HG02870 (cell line): Measurements from ENCODE around the gene PLD4.
"Not testable (repeated sequence)": the region's sequence is repeated elsewhere in the genome, so short reads cannot be mapped to it uniquely, and the experiment has no call there.

ENCODE experiments used
- ATAC-seq: cut with Tn5 transposase; IDR thresholded peaks from one replicate; pipeline ENCODE4 v1.9.1; 2021; ENCODE audit warnings: mild to moderate bottlenecking, moderate library complexity; ENCODE audit not compliant: unreplicated experiment

Gene PLD4

DNA sequence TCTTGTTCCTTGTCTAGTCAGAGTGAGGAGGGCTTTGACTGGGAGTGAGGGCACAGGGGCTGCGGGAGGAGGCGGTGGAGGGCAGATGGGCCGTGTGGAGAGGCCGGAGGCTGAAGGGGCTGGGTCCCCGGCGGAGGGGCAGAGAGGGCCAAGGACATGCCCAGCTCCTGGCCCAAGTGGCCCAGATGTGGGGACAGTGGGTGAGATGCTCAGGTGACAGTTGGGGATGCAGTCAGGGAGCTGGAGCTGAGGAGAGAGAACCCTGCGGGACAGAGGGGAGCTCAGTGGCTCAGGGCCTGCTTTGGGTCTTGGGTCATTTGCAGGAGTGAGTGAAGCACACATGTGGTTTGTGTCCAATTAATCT, 26.5 kb upstream of the PLD4 start:
- ATAC-seq, result no peak

DNA sequence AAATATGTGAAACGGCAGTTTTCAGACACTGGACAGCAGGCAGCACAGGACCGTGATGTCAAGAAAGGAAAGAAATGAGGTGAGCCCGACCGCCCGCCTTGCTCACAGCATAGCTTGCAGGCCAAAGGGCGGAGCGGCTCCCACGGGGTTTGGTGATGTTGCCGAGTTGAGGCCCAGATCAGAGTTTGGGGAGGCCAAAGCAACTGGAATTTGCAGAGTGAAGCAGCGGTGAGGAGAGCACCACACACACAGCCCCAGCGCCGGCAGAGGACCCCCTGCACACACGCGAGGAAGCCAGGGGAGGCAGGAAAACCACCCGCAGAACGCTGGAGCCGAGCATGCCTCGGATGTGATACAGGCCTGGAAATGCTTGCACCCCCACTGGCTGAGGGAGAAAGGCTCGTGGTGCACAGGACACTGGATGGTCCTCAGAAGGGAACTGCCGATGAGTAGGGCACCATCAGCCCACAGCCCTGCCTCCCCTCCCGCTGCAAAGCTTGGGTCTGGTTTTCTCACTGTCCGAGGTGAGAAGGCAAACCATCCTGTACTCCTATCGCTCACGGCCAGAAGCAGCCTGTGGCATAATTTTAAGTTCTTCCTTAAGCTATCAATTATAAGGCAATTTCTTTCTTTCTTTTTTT, 25.7 kb upstream of the PLD4 start:
- no peak for ATAC-seq

DNA sequence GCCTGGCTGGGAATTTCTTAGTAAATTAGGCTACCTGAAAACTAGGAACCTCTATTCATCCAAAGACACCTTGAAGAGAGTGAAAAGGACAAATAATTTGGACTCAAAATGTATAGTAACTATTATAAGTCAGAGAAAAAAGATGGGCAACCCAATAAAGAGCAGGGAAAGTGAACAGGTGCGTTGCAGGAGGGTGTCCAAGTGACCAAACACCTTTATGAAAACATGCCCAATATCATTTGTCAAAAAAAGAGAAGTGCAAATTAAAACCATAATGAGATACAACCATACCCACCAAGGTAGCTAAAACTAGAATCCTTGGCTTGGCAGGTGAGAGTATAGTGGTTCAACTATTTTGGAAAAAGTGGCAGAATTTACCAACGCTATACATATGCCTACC, 24.9 kb upstream of the PLD4 start:
- ATAC-seq, result no peak

DNA sequence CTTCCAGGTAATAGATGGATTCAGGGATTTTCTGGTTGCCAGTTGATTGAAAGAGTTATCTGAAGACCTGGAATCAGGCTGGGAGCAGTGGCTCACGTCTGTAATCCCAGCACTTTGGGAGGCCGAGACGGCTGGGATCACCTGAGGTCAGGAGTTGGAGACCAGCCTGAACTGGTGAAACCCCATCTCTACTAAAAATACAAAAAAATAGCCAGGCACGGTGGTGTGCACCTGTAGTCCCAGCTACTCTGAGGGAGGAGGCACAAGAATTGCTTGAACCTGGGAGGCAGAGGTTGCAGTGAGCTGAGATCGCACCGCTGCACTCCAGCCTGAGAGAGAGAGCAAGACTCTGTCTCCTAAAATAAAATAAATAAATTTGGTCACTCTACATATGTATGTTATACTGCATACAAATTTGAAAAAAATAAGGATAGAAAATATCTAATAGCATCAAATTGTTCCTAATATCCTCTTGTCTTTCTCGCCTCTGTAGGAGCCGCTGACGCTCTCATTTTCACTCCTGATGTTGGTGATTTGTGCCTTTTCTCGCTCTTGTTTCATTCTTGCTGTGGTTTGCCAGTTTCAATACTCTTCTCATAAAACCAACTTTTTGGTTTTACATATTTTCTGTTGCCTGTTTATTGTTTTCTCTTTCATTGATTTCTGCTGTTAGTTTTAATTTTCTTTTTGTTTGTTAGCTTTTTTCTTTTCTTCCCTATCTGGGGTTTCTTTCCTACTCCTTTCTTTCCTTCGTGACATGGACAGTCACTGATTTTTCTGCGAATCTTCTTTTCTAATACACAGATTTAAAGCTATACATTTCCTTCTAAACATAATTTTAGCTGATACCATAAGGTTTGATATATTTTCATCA, 23.8 kb upstream of the PLD4 start:
- no peak for ATAC-seq

DNA sequence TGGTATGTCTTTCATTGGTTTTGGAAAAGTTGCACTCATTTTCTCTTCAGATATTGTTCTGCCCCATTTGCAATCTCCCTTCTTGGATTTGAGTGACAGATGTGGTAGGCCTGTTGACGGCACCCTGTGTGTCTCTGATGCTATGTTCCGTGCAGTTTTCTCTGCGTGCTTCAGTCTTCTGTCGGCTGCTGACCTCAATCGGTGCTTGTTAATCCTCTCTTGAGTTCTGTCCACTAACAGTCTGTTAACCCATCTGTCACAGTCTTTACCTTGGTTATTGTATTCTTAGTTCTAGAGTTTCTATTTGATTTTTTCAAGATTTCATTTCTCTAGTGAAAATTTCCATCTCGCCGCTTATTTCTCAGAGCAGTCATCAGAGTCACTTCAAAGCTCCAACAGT, 20.7 kb upstream of the PLD4 start:
- ATAC-seq, result no peak

DNA sequence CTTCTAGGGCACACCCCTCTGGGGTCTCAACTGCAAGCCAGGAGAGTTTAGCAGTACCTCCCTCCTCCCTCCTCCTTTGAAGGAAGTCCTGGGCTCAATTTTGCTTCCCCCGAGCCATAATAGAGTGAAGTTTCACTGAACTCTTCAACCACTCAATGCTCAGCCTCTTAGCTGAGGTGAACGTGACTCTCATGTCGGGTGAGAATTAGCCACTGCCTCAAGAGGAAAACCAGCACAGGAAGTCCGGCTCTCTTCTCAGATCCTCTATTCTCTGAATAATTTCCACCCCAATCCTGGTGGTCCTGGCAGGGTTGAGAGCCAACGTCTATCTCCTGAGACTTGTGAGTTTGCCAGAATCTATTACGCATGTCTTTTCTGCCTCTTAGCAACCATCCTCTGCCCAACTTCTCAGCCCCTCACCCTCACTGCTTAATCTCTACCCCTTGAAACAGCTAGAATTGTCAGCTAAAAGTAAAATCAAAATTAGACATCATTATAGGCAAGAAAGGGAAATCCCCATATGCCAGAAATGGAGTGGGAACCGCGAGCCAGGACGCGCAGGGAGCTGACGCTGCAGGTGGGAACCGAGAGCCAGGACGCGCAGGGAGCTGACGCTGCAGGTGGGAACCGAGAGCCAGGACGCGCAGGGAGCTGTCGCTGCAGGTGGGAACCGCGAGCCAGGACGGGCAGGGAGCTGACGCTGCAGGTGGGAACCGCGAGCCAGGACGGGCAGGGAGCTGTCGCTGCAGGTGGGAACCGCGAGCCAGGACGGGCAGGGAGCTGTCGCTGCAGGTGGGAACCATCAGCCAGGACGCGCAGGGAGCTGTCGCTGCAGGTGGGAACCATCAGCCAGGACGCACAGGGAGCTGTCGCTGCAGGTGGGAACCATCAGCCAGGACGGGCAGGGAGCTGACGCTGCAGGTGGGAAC, 19.8 kb upstream of the PLD4 start:
- not testable (repeated sequence) for ATAC-seq

DNA sequence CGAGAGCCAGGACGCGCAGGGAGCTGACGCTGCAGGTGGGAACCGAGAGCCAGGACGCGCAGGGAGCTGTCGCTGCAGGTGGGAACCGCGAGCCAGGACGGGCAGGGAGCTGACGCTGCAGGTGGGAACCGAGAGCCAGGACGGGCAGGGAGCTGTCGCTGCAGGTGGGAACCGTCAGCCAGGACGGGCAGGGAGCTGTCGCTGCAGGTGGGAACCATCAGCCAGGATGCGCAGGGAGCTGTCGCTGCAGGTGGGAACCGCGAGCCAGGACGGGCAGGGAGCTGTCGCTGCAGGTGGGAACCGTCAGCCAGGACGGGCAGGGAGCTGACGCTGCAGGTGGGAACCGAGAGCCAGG, 19.1 kb upstream of the PLD4 start:
- ATAC-seq, result not testable (repeated sequence)

DNA sequence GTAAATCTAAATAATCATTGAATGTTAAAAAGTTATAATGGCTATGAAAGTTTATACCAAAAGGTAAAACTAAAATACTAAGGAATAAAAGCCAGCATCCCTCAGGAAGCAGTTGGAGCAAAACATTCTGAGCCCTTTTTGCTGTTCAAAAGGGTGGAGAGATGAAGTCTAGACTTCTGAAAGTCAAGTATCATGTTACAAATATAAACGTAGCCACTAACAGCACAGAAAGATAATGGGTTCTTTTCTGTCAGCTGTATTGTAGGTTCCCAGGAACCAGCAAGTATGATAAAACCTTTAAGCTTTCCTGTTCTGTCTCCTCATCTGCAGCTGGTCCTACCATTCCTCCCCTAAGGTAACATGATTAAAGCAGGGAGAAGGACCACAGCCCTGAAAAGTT, 16.4 kb upstream of the PLD4 start:
- ATAC-seq, result no peak

DNA sequence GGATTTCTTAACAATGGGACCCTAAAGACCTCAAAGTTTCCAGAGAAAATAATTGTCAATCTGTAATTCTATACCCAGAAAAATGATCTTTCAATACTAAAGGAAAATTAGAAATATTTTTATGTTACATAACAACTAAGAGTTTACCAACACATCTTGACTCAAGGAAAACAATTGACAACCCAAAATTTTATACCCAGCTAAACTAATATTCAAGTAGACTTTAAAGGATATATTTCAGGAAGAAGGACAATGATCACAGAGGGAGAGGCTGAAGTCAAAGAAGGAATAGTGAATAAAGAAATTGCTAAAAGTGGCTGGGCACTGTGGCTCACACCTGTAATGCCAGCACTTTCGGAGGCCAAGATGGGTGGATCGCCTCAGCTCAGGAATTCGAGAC, 12.6 kb upstream of the PLD4 start:
- ATAC-seq, result no peak

DNA sequence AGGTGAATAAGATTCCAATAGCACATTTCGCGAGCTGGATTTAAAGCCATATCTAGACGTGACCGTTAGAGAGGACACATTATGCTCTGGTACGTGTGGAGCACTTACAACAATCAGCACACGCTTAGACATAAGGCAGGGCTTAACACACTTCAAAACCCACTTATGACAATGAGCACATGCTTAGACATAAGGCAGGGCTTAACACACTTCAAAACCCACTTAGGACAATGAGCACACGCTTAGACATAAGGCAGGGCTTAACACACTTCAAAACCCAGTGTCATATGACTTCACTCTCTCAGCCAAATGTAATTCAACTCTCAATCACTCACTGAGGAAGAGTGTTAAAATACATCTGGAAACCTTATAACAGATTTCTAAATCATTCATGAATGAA, 11.2 kb upstream of the PLD4 start:
- ATAC-seq, result no peak

DNA sequence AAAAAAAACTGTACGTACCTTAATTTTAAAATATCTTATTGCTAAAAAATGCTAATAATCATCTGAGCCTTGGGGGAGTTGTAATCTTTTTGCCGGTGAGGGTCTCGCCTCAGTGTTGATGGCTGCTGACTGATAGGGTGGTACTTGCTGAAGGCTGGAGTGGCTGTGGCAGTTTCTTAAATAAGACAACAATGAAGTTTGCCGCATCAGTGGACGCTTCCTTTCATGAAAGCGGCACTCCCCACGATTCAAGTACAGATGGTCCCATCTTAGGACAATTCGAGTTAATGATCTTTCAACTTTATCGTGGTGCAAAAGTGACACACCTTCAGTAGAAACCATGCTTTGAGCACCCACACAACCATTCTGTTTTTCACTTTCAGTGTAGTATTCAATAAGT, 7.6 kb upstream of the PLD4 start:
- ATAC-seq, result no peak

DNA sequence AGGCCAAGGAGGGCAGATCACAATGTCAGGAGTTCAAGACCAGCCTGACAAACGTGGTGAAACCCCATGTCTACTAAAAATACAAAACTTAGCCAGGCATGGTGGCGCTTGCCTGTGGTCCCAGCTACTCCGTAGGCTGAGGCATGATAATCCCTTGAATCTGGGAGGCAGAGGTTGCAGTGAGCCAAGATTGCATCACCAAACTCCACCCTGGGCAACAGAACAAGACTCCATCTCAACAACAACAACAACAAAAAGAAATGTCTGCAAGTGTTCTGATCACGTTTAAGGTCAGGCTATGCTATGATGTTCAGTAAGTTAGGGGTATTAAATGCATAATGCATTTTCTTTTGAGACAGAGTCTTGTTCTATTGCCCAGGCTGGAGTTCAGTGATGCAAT, 6.7 kb upstream of the PLD4 start:
- no peak for ATAC-seq

DNA sequence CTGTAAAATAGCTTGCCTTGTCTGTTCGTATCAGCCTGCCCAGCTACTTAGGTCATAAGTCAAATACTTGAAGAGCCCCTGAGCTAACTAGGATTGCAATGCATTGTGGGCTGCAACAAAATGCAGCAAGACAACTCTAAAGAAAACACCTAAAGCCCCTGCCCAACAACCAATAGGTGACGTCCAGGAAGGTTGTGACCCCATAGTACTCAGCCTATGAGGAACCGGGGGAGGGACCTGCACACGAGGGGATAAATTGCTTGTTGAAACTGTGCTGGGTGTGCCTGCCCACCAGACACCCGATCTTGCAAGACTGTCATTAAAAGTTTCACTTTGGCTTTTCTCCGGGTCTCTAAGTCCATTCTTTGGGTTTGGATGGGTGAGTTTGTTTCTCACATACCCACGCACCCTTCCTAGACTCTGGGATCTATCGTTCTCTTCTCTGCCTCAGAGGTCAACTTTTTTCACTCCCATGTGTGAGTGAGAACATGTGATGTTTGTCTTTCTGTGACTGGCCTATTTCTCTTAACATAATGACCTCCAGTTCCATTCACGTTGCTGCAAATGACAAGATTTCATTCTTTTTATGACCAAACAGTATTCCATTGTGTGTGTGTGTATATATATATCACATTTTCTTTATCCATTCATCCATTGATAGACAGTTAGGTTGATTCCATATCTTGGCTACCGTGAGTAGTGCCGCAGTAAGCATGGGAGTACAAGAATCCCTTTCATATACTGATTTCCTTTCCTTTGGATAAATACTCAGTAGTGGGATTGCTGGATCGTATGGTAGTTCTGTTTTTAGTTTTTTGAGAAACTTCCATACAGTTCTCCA, 5.3 kb upstream of the PLD4 start:
- not testable (repeated sequence) for ATAC-seq

DNA sequence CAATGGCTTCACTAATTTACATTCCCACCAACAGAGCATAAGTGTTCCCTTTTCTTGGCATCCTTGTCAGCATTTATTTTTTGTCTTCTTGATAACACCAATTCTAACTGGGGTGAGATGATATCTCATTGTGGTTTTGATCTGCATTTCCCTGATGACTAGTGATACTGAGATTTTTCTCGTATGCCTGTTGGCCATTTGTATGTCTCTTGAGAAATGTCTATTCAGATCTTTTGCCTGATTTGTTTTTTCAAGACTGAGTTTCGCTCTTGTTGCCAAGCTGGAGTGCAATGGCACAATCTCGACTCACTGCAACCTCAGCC, 4.7 kb upstream of the PLD4 start:
- ATAC-seq, result no peak

DNA sequence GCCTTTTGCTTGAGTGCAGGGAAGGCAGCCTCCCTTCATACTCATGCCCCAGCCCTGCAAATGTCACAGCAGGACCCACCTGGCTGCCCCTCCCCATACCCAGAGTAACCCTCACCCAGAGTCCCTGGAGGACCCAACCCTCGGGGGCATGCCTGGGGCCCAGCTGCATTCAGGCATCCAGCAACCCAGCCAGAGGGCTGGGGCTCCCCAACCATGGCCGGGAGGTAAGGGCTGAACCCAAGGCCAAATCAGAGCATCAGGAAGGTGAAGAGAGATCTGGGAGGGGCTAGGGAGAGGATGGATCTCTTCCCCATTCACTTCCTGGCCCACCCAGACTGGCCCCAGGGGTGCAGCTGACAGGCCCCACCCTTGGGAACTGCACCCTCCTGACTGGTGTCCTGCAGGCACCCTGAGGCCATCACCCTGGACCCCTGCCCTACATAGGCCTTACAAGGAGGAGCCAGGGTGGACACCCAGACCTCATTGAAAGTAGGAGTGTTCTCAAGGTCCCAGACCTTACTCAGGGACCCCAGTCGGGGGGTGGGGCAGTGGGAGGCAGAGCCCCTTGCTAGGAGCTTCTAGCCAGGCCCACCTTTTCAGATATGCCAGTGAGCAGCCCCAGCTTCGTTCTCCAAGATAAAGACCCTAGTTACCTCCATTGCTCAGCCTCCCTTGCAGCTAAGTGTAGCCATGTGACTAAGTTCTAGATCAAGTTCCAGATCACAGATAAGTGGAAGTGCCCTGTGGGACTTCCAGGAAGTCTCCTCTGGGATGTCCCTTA, 849 bp upstream of the PLD4 start:
- no peak for ATAC-seq

DNA sequence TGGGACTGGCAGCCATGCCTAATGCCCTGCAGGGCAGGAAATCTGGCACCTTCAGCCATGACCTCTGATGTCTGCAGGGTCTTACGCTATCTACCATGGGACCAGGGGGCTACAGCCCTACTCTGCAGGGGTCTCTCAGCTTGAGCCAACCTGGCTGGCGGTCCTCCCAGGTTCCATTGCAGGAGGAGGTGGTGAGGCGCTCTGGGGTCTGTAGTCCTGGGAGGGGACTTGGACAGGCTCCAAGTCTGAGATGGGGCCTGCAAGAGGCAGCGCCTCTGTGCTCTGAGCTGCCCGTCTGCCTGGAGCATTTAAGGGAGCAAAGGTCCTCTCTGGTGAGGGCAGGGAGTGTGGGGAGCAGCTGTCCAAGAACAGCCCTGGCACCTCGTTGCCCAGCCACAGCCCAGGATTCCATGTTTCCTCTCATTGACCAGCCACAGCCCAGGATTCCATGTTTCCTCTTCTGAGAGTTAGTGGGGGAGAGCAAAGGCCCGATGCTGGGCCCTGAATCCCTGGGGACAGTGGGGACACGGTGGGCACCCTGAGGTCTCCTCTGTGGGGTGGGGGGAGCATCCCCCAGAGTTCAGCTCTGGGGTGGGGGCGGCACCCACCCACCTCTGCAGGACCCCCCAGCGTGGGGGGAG, 655 bp downstream of the PLD4 start:
- ATAC-seq, result no peak

DNA sequence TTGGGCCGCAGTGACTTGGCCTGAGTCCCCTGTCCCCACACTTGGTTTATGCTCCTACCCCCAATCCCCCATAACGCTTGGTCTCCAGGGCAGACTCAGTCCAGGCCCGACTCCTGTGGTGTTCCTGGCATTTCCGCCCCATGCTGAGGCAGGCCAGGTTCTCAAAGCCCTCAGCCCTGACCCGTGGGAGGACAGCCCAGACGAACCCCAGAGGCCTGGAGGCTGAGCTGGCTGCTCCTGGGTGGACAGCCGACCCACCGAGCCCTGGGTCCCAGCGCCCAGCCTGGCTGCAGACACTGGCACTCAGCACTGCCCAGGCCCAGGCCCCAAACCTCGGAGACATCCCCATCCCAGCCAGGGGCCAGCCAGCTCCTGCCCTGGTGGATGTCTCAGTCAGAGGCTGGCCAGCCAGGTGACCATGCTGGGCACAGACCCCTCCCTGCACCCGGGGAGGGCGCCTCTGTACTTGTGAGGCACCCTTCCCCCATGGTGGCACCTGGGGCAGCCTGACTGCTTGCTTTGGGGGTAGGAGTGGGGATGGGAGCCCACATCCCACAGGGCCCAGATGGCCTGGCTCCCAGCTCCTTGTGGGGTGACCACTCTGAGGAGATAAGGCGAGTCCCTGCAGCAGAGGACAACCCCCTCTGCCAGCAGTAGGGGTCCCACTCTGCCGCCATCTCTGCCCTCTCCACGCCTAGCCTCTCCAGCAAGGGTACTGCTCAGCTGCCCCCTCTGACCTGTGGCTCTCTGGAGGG, 1.4 kb downstream of the PLD4 start:
- ATAC-seq, result no peak

DNA sequence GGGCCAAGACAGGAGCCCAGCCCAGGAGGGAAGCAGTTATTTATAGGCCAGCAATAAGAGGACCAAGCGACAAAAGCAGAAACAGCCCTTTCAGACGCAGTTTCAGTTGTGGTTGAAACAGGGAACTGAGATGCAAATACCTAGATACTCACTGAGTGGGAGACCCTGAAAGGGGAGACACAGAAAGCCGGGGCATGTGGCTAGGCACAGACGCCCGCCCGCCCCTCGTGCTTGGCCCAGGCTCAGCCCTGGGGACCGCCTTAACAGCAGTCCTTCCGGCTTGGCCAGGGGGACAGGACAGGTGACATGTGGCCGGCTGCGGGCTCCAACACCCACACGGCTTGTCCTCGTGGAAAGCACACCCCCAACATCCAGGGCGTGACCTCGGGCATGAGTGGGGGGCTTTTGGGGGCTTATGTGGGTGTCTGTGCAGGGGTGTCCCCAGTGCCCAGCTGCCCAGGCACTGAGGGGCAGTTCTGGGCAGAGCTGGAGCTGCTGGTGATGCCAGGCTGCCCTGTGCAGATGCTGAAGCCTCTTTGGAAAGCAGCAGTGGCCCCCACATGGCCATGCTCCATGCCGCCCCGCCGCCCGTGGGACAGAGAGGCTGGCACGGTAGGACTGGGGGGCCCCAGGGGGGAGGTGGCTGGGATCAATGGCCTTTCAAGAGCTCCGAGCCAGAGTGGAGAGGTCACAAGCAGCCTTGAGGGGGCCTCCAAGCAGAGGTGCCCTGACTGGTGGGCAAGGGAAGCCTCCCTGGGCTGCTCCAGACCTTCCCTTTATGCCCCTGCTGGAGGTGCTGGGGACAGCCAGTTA, 2.1 kb downstream of the PLD4 start:
- peak; percentile 87 for ATAC-seq
